Measurements from ENCODE around the gene KIF23. TPM values are rescaled to one million over a fixed set of nuclear protein-coding genes. Genes with fewer than 3 reads are reported as not detected.
"Not testable (repeated sequence)": the region's sequence is repeated elsewhere in the genome, so short reads cannot be mapped to it uniquely, and the experiment has no call there.

The KIF23 gene
- total and polyA plus RNA-seq, 12 donors: 1.3 to 22.3 (median 2.4) TPM

- H3K27ac ChIP-seq: no peak overlapping the region
- no peak overlapping the region for H3K4me3 ChIP-seq
- no peaks in the 10 kb centered on the region for H3K27me3 ChIP-seq
- H3K36me3 ChIP-seq (replicated peaks in 1 of 2): no peaks in the 10 kb centered on the region
- intact Hi-C loops (cut with DNase I): no loop called here
- WGBS, 4 donors: 63 to 71% (median 69%) methylated on average over 5 of the region's 5 CpGs
- no peaks in the 10 kb centered on the region for H3K4me1 ChIP-seq (replicated peaks in 1 of 2)
- DNase-seq: no peak
- no peaks in the 10 kb centered on the region for H3K9me3 ChIP-seq (replicated peaks in 1 of 3)
- no peak for TF ChIP-seq POLR2A (IDR thresholded peaks at IDR 0.05)
- no peak for TF ChIP-seq CTCF (IDR thresholded peaks at IDR 0.05)
Measured at GRCh38 chr15:69443032-69443611, 29.0 kb downstream of the KIF23 start.

GRCh38 chr15:69444686-69445085, 30.5 kb downstream of the KIF23 start:
- TF ChIP-seq POLR2A (IDR thresholded peaks at IDR 0.05): no peak
- TF ChIP-seq CTCF (IDR thresholded peaks at IDR 0.05): no peak
- no peaks in the 10 kb centered on the region for H3K36me3 ChIP-seq (replicated peaks in 1 of 2)
- no peak overlapping the region for H3K27ac ChIP-seq
- H3K4me1 ChIP-seq (replicated peaks in 1 of 2): no peaks in the 10 kb centered on the region
- no peaks in the 10 kb centered on the region for H3K27me3 ChIP-seq
- H3K9me3 ChIP-seq (replicated peaks in 1 of 3): no peaks in the 10 kb centered on the region
- WGBS, 4 donors: 94 to 98% (median 97%) methylated on average over 7 of the region's 7 CpGs
- intact Hi-C loops (cut with DNase I): no loop called here
- no peak for DNase-seq
- no peak overlapping the region for H3K4me3 ChIP-seq

GRCh38 chr15:69446953-69447352, 32.8 kb downstream of the KIF23 start:
- intact Hi-C loops (cut with DNase I): no loop called here
- no peak overlapping the region for H3K4me3 ChIP-seq
- no peaks in the 10 kb centered on the region for H3K36me3 ChIP-seq (replicated peaks in 1 of 2)
- no peak overlapping the region for H3K27ac ChIP-seq
- H3K4me1 ChIP-seq (replicated peaks in 1 of 2): peaks cover 0 to 3% of the 10 kb centered on the region in 2 donors
- WGBS, 4 donors: 89 to 97% (median 94%) methylated on average over 2 of the region's 2 CpGs
- no peaks in the 10 kb centered on the region for H3K9me3 ChIP-seq (replicated peaks in 1 of 3)
- no peak for DNase-seq
- no peaks in the 10 kb centered on the region for H3K27me3 ChIP-seq
- TF ChIP-seq CTCF (IDR thresholded peaks at IDR 0.05) (no peak), POLR2A (IDR thresholded peaks at IDR 0.05) (no peak)

GRCh38 chr15:69450221-69450620, 36.1 kb downstream of the KIF23 start:
- H3K27ac ChIP-seq; H3K27me3 ChIP-seq; H3K36me3 ChIP-seq (replicated peaks in 1 of 2); DNase-seq; H3K4me3 ChIP-seq; intact Hi-C loops (cut with DNase I); H3K9me3 ChIP-seq (replicated peaks in 1 of 3): not testable (repeated sequence)
- WGBS, 4 donors: 97 to 100% (median 99%) methylated on average over 2 to 4 of the region's 4 CpGs
- H3K4me1 ChIP-seq (replicated peaks in 1 of 2): peaks cover 10 to 20% of the 10 kb centered on the region in 2 donors
